Fibroblast of skin of abdomen (primary cell): ENCODE data around the gene PLEKHG5. TPM values are rescaled to one million over a fixed set of nuclear protein-coding genes. Genes with fewer than 3 reads are reported as not detected.

Source experiments
- DNase-seq: peaks from one replicate; pipeline ENCODE4 v3.0.0-alpha.2; 2013
- polyA plus RNA-seq, 2 experiments: library from polyadenylated mRNA; unstranded; fragments of 120-200 nt; gene quantifications; one replicate each; pipeline ENCODE4 v1.2.1, GENCODE V29; 2013; ENCODE audit not compliant: insufficient read length in 2 of 2

Gene PLEKHG5
- 12.7 TPM for polyA plus RNA-seq (2013, experiment 1 of 2; ENCODE audit: insufficient read length)
- 13.3 TPM for polyA plus RNA-seq (2013, experiment 2 of 2; ENCODE audit: insufficient read length)

- peak; percentile 80 for DNase-seq
These were observed at the start of gene PLEKHG5 for GRCh38 chr1:6491480-6491962. PLEKHG5 (minus strand) TSS chr1:6491667; CDS start chr1:6477571, 14,096 bp downstream.

GRCh38 chr1:6538956-6539355 is 47.5 kb upstream of the PLEKHG5 start:
- peak; percentile 58 for DNase-seq

- no peak for DNase-seq
These were observed 44.8 kb upstream of the PLEKHG5 start for GRCh38 chr1:6536291-6536690.

- DNase-seq = no peak
These were observed 43.7 kb upstream of the PLEKHG5 start for GRCh38 chr1:6535214-6535613.

- no peak for DNase-seq
These were observed 42.9 kb upstream of the PLEKHG5 start for GRCh38 chr1:6534248-6534822.

GRCh38 chr1:6531996-6532395 is 40.5 kb upstream of the PLEKHG5 start:
- no peak for DNase-seq

- DNase-seq = no peak
These were observed 39.2 kb upstream of the PLEKHG5 start for GRCh38 chr1:6530504-6531160.

DNA sequence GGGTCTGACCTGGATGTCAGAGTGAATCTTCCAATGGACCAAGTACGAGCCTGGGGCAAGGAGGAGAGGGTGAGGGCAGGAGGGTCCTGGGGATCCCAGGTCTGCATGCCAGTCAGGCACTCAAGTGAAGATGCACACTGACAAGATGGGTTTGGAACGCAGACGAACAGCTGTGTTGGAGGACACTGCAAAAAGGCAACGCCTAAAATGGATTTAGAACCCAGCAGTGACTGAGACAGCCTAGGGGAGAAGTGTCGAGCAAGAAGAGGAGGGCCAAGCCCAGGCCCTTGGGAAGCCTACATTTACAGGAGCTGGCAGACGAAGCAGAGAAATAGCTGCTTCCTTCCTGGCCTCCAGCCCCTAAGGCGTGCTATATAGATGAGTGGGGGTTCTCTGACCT is 37.0 kb upstream of the PLEKHG5 start:
- DNase-seq = no peak

DNA sequence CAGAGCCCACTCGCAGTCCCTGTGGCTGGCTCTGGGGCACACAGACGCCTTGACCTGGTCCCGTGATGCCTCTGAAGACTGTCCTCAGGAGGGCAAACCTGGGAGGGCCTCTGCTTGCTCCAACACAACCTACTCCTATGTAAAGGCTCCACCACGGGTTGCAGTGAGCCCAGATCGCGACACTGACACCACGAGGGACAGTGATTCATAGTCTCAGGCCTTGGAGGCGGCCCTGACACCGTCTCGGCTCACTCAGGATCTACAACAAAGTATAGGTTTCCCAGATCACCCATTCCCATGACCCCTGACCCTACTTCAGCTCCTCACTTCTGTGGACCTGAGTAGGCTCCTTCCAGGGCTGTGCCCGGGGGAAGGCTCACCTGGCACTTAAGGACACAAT is 34.8 kb upstream of the PLEKHG5 start:
- DNase-seq = no peak

DNA sequence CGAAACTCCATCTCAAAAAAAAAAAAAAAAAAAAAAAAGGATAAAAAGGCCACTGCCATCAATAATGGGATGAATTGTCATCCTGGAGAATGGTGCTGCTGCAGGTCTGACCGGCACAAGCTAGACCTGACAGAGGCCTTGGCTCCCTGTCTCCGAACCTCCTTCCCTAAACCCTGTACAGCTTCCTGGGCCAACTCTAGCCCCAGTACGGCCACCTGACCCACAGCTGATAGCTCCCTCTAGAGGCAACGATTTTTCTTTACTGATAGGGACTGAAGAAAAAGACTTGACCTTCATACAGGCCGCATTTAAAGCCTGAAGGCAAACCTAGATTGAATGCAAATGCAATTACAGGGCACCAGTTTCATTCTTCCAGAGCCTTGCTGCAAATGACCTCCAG is 32.1 kb upstream of the PLEKHG5 start:
- DNase-seq = peak; percentile 32

- no peak for DNase-seq
These were observed 30.1 kb upstream of the PLEKHG5 start for GRCh38 chr1:6521536-6521935.

- peak; percentile 60 for DNase-seq
These were observed 28.6 kb upstream of the PLEKHG5 start for GRCh38 chr1:6519935-6520671.

- DNase-seq = no peak
These were observed 28.0 kb upstream of the PLEKHG5 start for GRCh38 chr1:6519491-6519934.

GRCh38 chr1:6517435-6517851 is 26.0 kb upstream of the PLEKHG5 start:
- DNase-seq = peak; percentile 23

GRCh38 chr1:6515771-6516170 is 24.3 kb upstream of the PLEKHG5 start:
- no peak for DNase-seq

DNA sequence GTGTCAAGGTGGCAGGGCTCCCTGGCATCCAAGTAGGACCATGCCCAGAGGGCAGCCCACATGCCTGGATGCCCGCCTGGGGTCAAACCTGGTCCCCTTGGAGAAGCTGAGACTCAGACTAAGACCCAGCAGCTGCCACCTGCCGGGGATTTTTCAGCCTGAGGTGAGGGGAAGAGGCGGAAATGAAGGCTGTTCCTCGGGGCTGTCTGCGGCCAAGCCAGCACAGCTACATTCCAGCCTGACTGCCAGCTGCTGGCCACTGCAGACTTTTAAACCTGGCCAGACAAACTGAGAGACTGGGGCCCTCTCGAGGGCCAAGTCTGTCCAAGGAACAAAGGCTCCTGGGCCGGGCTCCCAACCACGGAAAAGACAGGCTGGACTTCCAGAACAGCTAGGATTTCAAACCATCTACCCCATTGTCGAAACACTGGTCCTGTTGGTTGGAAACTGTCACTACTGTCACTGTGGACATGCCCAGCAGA is 21.9 kb upstream of the PLEKHG5 start:
- DNase-seq = no peak

DNA sequence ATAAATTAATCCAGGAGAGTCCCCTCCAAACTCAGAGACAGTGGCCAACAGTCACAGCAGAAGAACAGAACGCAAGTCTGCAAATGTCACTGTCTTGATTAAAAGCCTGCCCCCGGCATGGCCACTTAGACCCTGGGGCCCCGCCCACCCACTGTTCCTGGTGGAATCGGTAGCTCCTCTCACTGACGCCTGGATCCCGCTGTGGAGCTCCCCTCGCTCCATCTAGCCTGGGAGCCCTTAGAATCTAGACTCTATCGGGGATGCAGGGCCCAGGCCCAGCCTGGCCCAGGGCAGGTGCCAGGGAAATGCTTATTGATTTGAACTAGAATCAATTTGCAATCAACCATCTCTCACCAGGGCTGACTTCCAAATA is 21.4 kb upstream of the PLEKHG5 start:
- DNase-seq = no peak

DNA sequence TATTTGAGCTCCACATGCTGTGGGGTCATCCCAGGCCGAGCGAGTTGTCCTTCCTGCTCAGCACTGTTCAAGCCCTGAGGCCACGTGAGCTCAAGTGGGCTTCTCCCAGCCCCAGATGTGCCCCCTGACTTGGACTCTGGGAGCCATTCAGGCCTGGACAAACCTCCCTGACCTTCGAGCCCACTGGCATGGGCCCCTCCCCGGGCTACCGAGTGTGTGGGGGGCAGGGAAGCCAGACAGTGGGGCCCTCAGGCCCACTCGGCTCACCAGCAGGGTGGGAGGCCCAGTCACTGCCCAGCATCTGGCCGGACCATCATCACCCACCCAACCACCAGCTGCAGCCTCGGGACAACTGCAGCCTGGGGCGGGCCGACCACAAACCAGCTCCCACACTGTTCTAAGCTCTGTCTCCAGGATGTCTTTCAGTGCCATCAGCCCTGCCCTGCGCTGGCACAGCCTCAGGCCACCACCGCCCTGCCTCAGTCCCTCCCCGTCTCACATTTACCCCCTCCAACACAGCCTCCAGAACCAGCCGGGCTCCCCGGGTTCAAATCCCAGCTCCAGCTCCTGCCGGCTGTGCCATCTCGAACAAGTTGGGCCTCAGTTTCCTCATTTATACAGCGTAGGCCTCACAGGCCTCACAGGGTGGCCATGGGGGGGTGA is 20.9 kb upstream of the PLEKHG5 start:
- no peak for DNase-seq

DNA sequence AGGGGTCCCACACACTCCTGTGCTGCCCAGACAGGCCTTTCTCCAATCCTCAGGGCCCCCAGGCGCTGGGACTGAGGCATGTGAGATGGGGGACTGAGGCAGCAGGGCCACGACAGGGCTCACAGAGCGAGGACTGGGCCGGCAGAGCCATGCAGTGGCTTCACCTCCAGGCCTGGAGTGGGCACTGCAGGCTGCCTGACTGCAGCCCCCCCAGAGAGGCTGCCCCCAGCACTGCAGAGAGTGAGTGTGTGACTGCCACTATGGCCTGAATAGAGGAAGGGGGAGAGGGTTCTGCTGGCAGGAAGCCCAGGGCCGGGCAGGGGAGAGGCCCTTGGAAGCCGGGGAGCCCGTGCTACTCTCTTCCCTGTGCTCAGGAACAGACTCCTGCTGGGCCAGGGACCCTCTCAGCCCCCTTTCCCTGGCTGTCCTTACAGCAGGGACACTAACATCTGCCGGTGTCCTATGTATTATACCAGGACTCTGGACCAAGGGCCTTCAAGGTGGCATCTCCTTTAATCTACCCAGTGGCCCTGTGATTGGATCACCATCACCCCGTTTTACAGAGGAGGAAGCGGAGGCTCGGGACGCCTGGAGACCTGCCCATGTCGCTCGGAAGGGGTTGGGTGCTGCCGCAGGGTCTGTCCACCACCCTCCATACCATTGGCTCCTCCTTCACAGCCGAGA is 20.2 kb upstream of the PLEKHG5 start:
- no peak for DNase-seq

DNA sequence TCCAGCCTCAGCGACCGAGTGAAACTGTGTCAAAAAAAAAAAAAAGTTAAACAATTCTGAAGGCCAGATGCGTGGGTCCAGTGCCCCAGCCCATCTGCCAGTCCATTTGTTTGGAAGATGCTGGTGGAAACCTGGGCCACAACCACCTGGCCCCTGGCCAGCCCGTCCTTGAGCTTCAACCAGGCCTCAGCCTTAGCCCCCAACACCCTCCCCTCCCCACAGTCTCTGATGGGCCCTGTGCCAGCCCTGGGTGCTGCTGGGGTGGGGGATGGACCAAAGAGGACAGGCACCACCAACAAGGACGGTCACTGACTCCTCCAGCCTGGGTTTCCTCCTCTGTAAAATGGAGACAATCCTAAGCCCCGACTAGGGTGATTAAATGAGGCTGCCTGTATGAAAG is 19.6 kb upstream of the PLEKHG5 start:
- no peak for DNase-seq

DNA sequence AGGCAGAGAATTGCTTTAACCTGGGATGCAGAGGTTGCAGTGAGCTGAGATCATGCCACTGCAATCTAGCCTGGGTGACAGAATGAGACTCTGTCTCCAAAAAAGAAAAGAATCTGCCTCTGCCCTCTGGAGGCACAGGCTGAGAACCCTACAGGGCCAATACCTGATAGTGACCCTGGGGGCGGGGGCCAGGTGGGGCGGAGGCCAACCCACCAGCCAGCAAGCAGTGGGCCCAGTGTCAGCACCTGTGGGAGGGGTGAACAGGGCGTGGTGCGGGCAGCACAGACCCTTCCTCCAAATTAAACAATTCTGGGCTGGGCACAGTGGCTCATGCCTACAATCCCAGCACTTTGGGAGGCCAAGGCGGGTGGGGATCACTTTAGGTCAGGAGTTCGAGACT is 19.0 kb upstream of the PLEKHG5 start:
- DNase-seq = no peak

DNA sequence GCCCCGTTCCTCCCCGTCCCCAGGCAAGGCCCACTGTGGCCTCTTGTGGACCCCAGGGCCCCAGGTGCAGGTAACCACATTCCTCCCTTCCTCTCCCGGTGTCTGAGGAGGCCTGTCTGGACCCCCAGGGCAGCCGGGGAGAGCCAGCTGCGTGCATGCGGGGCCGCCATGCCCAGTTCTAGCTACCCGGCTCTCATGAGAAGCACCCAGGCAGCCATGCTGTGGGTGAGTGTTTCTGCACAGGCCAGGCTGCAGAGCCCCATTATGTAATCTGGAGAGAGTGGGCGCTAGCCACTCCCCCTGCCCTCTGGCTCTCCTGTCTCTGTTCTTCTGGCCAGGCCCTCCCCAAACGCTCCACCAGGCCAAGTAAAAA is 18.4 kb upstream of the PLEKHG5 start:
- no peak for DNase-seq
